GM18951 (cell line): ENCODE results near the gene SMAD5.

Source experiments
- POLR2A ChIP-seq: IDR thresholded peaks from 4 replicates; pipeline ENCODE4 v1.6.1; 2011; ENCODE audit warnings: mild to moderate bottlenecking; ENCODE audit not compliant: insufficient read length, insufficient read depth; ENCODE audit errors: extremely low read depth
- in situ Hi-C: fragments of 300-500 bp; cut with MboI; formaldehyde crosslinking; loops from one replicate; pipeline ENCODE4 v1.12.0; 2022; ENCODE audit warnings: low sequenced_read_pairs, mixed read lengths, inconsistent platforms; ENCODE audit not compliant: unreplicated experiment

Gene SMAD5

GRCh38 chr5:136191304-136192014, 58.8 kb downstream of the SMAD5 start:
- in situ Hi-C loops: no loop called here
- TF ChIP-seq POLR2A: no peak

GRCh38 chr5:136192015-136192525, 59.4 kb downstream of the SMAD5 start:
- no peak for TF ChIP-seq POLR2A
- in situ Hi-C loops: no loop called here

- no peak for TF ChIP-seq POLR2A
- in situ Hi-C loops: no loop called here
These were observed 60.1 kb downstream of the SMAD5 start, which contains the start of gene SMIM32 for GRCh38 chr5:136192526-136193321. SMIM32 (minus strand) TSS chr5:136193162; CDS start chr5:136192524, 638 bp downstream.

DNA sequence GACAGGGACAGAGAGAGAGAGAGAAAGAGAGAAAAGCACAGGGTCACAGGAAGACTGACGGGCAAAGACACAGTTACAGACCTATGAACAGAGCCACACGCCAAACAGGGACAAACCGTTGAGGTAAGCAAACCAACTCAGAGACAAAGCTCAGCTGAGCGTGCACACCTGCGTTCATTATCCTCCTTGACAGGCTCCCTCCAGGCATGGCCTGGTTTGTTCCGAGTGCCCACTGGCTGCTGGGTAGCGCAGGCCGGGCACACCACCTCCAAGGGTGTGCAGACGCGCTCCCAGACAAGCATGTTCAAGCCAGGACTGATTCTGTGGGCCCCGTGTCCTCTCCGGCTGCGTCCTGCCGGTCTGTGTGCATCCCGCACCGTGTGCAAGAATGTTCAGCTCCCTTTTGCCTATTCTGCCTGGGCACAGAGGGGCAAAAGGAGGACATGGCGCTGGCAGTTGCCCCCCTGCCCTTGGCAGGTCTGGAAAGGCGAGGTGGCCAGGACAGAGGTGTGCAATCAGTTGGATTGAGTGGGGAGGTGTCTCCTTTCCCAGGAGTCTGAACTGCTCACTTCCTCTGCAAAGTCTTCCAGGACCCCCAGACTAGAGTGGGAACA, 60.8 kb downstream of the SMAD5 start:
- no peak for TF ChIP-seq POLR2A
- in situ Hi-C loops: no loop called here

DNA sequence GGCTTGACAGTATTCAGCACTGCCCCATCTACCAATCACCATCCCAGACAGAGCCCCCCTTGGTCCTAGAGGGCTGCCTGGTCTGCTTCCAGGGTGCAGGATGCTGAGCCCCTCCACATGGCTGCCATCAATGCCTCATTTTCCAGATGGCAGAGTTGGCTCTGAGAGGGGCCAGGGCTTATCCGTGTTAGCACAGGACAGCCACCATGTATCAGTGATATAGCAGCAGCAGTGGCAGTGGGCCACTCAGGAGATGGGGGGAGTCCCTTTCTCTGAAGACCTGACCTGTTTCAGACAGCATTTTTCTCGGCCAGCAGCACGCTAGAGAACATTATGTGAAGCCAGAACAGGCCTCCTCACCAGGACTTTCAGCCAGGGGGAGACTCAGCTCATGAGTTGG, 61.9 kb downstream of the SMAD5 start:
- no peak for TF ChIP-seq POLR2A
- in situ Hi-C loops: no loop called here

DNA sequence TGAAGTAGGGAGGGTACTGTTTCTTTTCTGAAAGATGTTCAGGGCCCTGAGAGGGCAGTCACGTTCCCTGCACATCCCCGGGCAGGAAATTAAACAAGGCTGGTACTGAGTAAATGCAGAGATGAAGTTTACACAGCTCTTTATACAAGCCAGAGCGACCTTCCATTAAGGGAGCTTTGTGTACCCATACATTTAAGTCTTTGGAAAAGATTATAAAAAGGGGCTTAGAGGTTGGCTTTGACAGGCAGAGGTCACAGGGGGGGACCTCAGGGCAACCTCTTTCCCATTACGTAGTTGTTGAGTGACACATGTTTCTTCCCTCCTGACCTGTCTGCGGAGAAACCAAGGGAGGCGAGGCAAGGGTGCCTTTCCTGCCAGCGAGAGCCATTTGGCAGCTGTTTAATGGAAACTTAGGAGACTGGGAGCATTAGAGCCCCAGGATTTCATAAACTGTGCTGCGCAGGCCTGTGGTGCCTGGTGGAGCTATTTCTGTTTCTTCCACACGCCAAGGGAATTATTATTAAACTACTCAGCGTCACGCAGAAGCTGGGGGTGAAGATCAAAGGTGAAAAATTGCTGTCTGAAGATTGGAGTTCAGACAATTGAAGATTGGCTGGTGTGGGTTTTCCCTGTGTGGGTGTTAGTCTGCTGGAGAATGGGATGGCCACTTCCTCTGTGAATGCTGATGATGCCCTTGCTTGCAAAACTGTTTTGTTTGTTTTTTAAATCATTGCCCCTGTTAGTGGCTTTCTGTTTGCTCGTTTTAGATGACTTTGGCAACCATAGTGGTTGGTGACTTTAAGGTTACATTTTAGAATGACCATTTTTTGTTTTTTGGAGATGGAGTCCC, 63.6 kb downstream of the SMAD5 start:
- in situ Hi-C loops: no loop called here
- no peak for TF ChIP-seq POLR2A

DNA sequence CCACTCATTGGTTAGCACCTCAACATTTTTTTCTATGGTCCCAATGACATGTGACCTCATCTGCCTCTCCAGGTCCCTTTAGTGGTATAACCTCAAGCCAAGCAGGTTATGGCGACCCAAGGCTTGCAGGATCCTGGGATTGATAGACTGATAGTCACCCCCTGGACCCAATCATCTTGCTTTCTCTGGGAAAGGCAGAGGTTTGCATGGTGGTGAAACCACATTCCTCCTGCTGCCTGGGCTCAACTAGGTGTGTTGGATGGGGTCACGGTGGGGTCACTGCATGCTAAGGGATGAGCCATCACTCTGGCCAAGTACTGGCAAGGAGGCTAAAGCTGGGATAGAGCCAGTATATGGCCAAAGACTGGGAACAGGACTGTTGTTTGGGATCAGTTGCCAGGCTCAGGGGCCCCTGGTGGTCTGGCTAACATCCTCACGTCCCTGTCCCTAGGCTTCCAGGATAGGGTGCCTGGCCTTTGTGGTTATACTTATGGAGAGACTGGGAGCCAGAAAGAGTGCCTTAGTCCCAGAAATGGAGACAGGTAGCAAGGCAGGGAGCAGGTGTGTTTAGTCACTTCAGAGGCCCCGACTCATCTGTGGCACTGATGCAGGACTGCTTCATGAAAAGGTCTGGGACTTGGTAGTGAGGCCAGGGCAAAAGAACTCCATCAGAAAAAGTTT, 65.0 kb downstream of the SMAD5 start:
- in situ Hi-C loops: no loop called here
- no peak for TF ChIP-seq POLR2A

- in situ Hi-C loops: no loop called here
- TF ChIP-seq POLR2A: no peak
These were observed 65.8 kb downstream of the SMAD5 start for GRCh38 chr5:136198453-136198852.

- in situ Hi-C loops: no loop called here
- no peak for TF ChIP-seq POLR2A
These were observed 66.8 kb downstream of the SMAD5 start for GRCh38 chr5:136199408-136199807.

DNA sequence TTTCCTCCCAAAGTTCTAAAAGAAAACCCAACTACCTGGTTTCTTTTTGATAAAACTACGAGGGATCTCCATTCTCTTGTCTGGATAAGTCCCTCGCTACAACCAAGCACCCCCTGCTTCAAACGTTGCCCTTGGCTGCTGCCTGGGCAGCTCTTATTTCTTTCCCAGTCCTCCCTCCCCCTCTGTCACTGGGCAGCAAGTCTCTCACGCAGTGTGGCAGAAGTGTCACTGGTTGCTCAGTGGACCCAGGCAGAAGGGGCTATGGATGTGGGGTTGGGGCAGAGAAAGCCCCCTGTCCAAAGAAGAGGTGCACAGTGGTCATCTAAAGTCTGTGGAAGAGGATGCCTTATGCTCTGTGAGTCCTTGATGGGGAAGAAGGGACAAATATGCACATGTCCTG, 67.5 kb downstream of the SMAD5 start:
- TF ChIP-seq POLR2A: no peak
- in situ Hi-C loops: loop anchor here (10.0 kb wide), 1 partner anchor 315 kb away; no protein-coding TSS in a partner anchor

DNA sequence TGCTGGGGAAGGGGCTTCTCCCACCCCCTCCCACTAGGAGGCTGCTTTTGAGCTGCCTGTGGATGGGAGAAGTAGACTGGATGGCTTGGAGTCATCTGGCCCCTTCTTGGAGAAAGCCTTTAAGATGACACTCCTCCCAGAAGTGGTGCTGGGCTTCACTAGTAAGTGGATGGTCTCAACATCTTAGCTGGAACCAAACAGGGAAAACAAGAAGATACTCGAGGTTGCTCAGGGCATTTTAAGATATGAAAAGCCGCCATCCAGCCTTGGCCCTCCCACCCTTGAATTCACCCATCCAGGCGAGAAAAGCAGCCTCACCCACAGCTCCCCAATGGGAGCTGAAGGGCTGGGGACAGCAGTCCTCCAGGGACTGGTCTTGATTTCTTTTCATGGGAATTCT, 68.1 kb downstream of the SMAD5 start:
- in situ Hi-C loops: loop anchor here (10.0 kb wide), 1 partner anchor 316 kb away; no protein-coding TSS in a partner anchor
- TF ChIP-seq POLR2A: no peak

GRCh38 chr5:136201870-136202269, 69.2 kb downstream of the SMAD5 start:
- in situ Hi-C loops: loop anchor here (10.0 kb wide), 1 partner anchor 317 kb away; no protein-coding TSS in a partner anchor
- no peak for TF ChIP-seq POLR2A
